Right cardiac atrium (tissue), 5 donors: ENCODE data around the gene RBM8A. TPM values are rescaled to one million over a fixed set of nuclear protein-coding genes. Genes with fewer than 3 reads are reported as not detected.

ENCODE experiments used
- ATAC-seq, 2 donors: fragments of 200-7000 bp; cut with Tn5 transposase; one replicate each; pipeline versions ENCODE4 v1.8.0 to v1.9.1; 2020; ENCODE audit warnings: moderate library complexity in 2 of 2, mild to moderate bottlenecking in 1 of 2
- DNase-seq, 3 donors: peaks; one replicate each; pipeline ENCODE4 v3.0.0-alpha.2; 2020
- H3K27ac ChIP-seq: one replicate; pipeline ENCODE4 v1.5.1; 2013; ENCODE audit warnings: mild to moderate bottlenecking, low read length, control low read depth, moderate library complexity
- H3K27me3 ChIP-seq: one replicate; pipeline ENCODE4 v1.6.1; 2013; ENCODE audit not compliant: control insufficient read depth, insufficient read depth
- H3K4me1 ChIP-seq: one replicate; pipeline ENCODE4 v1.6.1; 2013; ENCODE audit warnings: low read length; ENCODE audit not compliant: control insufficient read depth, insufficient read depth
- H3K4me3 ChIP-seq: one replicate; pipeline ENCODE4 v1.5.1; 2013; ENCODE audit warnings: low read length, control low read depth
- H3K9me3 ChIP-seq: one replicate; pipeline ENCODE4 v1.6.1; 2013; ENCODE audit warnings: low read length; ENCODE audit not compliant: control insufficient read depth
- WGBS: extraction: QIAGEN DNeasy Blood & Tissue Kit; methylation state at CpG from one replicate; pipeline ENCODE4 v1.1.7; 2013; 5-methylcytosine and 5-hydroxymethylcytosine counted together
- intact Hi-C, 4 donors: fragments of 100-400 bp; cut with DNase I; formaldehyde crosslinking; loops; one replicate each; pipeline versions ENCODE4 v1.11.0 to v1.14.0; 2022 to 2023
- polyA plus RNA-seq: library from polyadenylated mRNA; stranded (reverse); fragments of 200-250 nt; gene quantifications from one replicate; pipeline ENCODE4 v1.2.3, GENCODE V29; 2013
- total RNA-seq, 4 donors: library from RNA; stranded (reverse); fragmentation: NEBNext Ultra II Directional; extraction: Animal tissue kit (Norgen Biotek cat#: 25700); gene quantifications; one replicate each; pipeline ENCODE4 v1.2.1, GENCODE V29; 2021
- donor health status: healthy with polysubstance abuse.
- donor health status: DM: no; HTN: yes; CAD: no.
- donor health status: DM: no; HTN: no; CAD: no.
- donor health status: DM: no; HTN: yes; CAD: no; lungs with severe emphysema.
- donor health status: DM: yes; HTN: yes; CAD: no.

RBM8A gene
- total and polyA plus RNA-seq, 5 donors = 64.1 to 94.5 (median 74.3) TPM

DNA sequence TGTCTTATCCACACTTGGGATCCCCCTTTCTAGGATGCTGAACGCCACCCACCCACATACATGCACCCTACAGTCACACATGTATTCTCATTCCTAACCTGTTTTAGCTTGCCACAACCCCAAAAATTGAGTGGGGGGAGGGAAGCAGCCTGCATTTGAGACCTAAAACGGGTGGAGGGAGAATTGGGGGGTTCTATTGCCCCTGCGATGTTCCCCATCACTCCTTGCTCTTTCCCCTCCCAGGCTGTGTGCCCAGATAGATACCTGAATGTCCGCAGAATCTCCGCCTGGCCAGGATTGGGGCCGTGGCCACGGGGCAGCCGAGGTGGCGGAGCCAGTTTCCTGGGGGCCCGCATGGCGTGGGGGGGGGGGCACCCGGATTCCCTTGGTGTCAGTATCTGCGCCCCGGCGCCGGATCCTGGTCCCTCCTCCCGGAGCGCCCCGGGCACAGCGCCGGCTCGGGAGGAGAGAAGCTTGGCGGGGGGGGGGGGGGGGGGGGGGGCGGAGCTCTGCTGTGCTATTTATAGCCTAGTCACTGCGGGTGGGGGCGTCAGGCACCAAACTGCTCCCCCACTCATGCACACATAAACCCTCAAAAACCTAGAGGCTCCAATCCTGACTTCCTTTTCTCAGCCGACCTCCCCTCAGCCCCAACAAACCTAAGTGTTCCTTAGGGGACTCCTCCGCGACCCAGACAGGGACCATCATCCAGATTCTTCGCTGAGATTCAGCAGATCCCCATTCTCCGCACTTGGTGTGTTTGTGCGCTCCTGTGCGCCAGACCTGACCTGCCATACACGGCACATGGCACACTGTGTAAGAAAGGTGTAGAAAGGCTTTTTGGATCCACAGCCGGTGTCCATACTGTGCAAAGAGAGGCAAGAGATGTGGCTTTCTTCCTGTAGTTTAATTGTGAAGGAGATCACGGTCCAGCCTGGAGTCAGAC is 35.1 kb upstream of the RBM8A start:
- Histone ChIP-seq H3K27ac (peak overlapping the region; percentile 60), H3K4me1 (peaks cover 10% of the 10 kb centered on the region), H3K9me3 (no peaks in the 10 kb centered on the region), H3K27me3 (no peaks in the 10 kb centered on the region), H3K4me3 (peak overlapping the region; percentile 68)
- DNase-seq = peak; percentile 49 to 84 (median 82)
- ATAC-seq = no peak
- intact Hi-C loops = loop anchor here in 1 of 4 donors (10.0 kb wide), 1 partner anchor 68 kb away; no protein-coding TSS in a partner anchor
- WGBS = 2% methylated on average over 30 of the region's 36 CpGs

DNA sequence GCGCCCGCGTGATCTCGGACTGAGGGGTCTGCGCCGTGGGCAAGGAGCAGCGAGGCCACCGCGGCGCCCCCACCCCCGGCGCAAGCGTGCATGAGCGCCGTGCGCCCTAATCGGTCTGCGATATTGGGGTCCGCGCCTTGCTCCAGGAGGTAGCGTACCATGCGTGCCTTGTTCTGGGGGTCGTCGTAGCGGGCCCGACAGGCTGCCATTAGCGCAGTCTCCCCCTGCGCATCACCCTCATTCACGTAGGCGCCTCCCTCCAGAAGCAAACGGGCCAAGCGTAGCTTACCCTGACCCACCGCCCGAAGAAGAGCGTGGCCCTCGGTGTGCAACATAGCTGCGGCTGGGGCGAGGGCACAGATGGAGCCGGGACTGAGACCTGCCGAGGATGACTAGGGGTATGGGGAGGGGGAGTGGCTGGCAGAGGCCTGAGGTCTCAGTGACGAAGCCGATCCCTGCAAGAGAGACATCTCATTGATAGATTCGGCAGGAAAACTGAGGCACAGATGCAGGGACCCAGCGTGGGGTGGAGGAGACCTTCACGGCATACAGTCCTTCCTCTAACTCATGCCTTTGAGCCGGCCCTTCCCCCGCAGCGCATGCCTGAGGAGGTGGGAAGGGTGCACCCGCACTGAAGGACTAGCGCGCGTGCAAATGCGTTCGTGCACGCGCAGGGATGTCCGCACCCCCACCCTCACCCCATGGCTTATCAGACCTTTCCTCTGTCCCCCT is 34.3 kb upstream of the RBM8A start:
- peak overlapping the region; percentile 68 for H3K4me3 ChIP-seq
- DNase-seq = peak; percentile 46 to 81 (median 79)
- 1% methylated on average over 57 of the region's 57 CpGs for WGBS
- intact Hi-C loops = loop anchor here in 1 of 4 donors (10.0 kb wide), 1 partner anchor 67 kb away; no protein-coding TSS in a partner anchor
- no peaks in the 10 kb centered on the region for H3K27me3 ChIP-seq
- H3K4me1 ChIP-seq = peaks cover 10% of the 10 kb centered on the region
- H3K27ac ChIP-seq = peak overlapping the region; percentile 85
- no peaks in the 10 kb centered on the region for H3K9me3 ChIP-seq
- no peak for ATAC-seq

DNA sequence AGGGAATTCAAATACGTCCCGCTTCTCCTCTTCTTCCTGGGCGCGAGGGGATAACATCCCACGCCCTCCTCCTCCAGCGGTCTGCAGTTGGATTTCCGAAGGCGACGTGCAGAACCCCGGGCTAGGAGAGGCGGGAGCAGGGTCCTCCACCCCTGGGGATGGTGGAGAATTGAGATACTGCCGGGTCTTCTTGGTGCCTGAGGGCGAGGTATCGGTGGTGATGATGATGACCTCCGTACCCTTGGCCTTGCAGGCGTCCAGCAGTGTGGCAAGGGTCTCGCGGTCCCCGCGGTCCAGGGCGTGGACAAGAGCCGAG is 33.8 kb upstream of the RBM8A start:
- no peaks in the 10 kb centered on the region for H3K27me3 ChIP-seq
- peak overlapping the region; percentile 85 for H3K27ac ChIP-seq
- H3K4me3 ChIP-seq = peak overlapping the region; percentile 68
- WGBS = under 1% methylated on average over 22 of the region's 22 CpGs
- H3K9me3 ChIP-seq = no peaks in the 10 kb centered on the region
- intact Hi-C loops = loop anchor here in 1 of 4 donors (10.0 kb wide), 1 partner anchor 66 kb away; no protein-coding TSS in a partner anchor
- H3K4me1 ChIP-seq = peaks cover 10% of the 10 kb centered on the region
- DNase-seq (peak in 2 of 3 donors; percentile 22 to 70), ATAC-seq (no peak)

DNA sequence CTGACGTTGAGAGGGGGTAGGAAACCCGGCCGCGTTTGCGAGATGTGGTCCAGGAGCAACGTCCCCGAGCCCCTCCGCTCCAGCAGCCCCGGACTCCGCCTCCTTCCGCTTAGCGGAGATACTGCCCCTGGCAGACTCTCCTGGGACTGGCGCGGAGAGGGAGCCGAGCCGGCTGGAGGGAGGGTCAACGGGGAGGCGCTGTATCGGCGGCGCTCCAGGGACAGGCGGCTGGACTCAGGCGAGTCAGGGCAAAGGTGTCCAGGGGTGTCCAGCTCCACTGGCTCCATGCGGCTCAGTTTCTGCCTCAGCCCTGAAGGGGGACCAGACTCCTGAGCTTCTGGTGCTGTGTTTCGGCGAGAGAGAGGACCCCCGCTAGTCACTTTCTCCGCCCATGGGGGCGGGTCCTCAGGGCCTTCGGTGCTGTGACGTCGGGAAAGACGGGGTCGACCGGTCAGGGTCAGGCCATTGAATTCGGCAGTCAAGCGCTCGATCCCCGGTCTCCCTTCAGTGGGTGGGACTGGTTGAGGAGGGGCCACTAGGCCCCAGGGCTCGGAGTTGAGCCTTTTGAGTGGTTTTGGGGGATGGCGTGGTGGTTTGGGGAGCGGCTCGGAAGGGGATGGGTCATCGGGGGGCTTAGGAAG is 33.3 kb upstream of the RBM8A start:
- Histone ChIP-seq H3K27me3 (no peaks in the 10 kb centered on the region), H3K27ac (peak overlapping the region; percentile 85), H3K4me1 (peaks cover 10% of the 10 kb centered on the region), H3K9me3 (no peaks in the 10 kb centered on the region), H3K4me3 (peak overlapping the region; percentile 68)
- intact Hi-C loops = loop anchor here in 1 of 4 donors (10.0 kb wide), 1 partner anchor 66 kb away; no protein-coding TSS in a partner anchor
- peak; percentile 58 to 66 for ATAC-seq
- DNase-seq = peak; percentile 88 to 96 (median 94)
- WGBS = 1% methylated on average over 44 of the region's 44 CpGs

DNA sequence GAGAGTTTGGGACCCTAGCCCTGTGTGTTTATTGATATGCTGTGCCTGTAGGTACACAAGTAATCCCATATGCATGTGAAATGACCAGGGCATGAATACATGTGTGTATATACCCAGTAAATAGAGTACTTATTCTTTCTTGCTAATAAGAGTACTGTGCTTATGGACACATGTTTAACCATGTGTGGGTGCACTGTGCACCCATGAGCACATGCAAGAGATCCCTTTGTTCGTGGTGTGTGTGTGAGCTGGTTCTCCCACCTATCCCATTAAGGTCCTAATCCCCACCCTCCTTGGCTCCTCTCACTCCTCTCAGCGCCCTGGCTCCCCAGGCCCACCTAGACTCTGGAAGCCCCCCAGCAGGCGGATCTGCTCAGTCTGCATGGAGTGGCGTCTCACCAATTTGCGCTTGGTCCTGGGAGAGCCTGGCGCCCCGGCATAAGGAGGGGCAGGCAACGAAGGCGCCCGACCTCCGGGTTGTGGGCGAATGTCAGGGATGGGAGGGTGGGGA is 32.7 kb upstream of the RBM8A start:
- Histone ChIP-seq H3K4me3 (peak overlapping the region; percentile 68), H3K4me1 (peaks cover 12% of the 10 kb centered on the region), H3K27ac (peak overlapping the region; percentile 85), H3K27me3 (no peaks in the 10 kb centered on the region), H3K9me3 (no peaks in the 10 kb centered on the region)
- DNase-seq = peak in 1 of 3 donors; percentile 24
- WGBS = 5% methylated on average over 12 of the region's 12 CpGs
- intact Hi-C loops = loop anchor here in 1 of 4 donors (10.0 kb wide), 1 partner anchor 65 kb away; no protein-coding TSS in a partner anchor
- ATAC-seq = no peak

DNA sequence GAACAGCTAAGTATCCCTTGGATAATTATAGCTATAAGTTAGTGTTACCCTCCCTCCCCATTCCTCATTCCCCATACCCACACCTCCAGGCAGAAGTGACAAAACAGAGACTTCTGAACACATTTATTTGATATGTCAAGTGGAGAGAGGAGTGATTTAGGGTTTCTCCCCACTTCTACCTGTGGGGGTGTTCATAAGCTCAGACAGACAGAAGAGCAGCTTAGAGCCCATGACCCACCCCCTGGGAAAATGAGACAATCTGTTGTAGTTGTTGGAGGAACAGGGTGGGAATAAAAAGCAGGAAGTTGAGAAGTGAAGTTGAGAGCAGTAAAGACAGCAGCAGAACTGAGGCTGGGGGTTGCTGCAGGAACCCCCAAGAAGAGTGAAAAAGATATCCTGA is 32.0 kb upstream of the RBM8A start:
- no peaks in the 10 kb centered on the region for H3K27me3 ChIP-seq
- intact Hi-C loops = no loop called here
- no peak overlapping the region for H3K27ac ChIP-seq
- no peak overlapping the region for H3K4me3 ChIP-seq
- H3K9me3 ChIP-seq = no peaks in the 10 kb centered on the region
- ATAC-seq (no peak), DNase-seq (no peak)
- peaks cover 12% of the 10 kb centered on the region for H3K4me1 ChIP-seq

DNA sequence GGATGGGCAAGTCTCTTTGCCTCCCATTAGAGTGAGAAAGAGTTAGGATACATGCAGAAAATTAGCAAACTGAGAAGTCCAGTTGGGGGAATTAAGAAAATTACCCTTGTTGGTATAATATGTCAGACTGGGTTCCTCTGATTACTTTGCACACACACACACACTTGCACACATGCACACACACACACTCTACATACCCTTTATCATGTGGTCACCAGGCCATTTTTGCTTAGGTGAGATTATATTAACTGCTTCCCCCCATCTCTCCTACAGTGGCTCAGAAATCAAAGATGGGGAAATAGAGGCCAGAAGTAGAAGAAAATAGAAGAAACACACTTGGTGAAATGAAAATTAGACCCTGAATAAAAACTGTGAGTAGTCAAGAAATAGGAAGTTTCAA is 31.4 kb upstream of the RBM8A start:
- Histone ChIP-seq H3K27me3 (no peaks in the 10 kb centered on the region), H3K9me3 (no peaks in the 10 kb centered on the region), H3K4me3 (no peak overlapping the region), H3K4me1 (peaks cover 8% of the 10 kb centered on the region), H3K27ac (no peak overlapping the region)
- DNase-seq (no peak), ATAC-seq (no peak)
- intact Hi-C loops = no loop called here

DNA sequence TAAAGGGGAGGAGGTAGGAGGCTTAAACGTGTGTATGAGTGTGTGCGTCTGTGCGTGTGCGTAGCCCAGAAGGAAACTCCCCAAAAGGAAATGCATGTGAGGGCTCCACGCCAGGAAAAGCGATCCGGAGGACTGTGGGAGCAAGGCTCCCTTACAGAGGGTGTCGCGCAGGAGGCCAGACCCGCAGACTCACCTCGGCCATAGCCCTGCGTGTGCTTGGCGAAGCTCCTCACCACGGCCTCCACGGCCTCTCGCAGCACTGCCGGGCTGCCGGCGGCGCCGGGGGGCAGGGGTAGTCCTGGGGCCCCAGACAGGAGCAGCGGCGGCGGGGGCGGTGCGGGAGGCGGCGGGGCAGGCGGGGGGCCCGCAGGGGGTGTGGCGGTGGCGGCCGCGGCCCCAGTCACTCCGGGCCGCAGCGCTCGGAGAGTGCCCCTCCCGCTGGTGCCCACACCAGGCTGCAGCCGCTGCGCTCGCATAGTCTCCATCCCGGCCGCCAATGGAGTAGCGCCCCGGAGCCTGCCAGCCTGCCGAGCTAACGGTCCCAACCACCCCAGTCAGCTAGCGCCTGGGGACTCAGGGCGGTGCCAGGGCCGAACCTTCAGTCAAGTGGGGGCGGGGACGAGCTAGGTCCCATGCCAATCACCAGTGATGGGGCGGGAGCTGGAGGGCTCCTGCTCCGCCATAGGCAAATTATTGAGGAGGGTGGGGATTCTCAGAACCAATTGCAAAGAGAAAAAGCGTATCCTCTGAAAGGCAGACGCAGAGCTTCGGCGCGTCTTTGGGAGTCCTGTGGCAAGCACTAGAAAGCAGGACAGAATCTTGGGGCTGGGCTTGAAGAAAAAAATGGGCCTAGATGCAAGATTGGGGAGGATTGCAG is 30.4 kb upstream of the RBM8A start, which contains the start of gene LIX1L:
Gene LIX1L (minus strand): TSS at position 575 of the 877 bp plus-strand sequence. CDS start 90 bp downstream, at position 485.
- under 1% methylated on average over 60 of the region's 60 CpGs for WGBS
- peak within 1 kb of the TSS; percentile 99 for H3K27ac ChIP-seq
- no peaks in the 10 kb centered on the region for H3K9me3 ChIP-seq
- ATAC-seq (peak; percentile 85 to 93), DNase-seq (peak; percentile 97 to 98 (median 98))
- H3K27me3 ChIP-seq = no peaks in the 10 kb centered on the region
- H3K4me3 ChIP-seq = peak within 1 kb of the TSS; percentile 86
- peaks cover 4% of the 10 kb centered on the region for H3K4me1 ChIP-seq
- intact Hi-C loops = no loop called here

DNA sequence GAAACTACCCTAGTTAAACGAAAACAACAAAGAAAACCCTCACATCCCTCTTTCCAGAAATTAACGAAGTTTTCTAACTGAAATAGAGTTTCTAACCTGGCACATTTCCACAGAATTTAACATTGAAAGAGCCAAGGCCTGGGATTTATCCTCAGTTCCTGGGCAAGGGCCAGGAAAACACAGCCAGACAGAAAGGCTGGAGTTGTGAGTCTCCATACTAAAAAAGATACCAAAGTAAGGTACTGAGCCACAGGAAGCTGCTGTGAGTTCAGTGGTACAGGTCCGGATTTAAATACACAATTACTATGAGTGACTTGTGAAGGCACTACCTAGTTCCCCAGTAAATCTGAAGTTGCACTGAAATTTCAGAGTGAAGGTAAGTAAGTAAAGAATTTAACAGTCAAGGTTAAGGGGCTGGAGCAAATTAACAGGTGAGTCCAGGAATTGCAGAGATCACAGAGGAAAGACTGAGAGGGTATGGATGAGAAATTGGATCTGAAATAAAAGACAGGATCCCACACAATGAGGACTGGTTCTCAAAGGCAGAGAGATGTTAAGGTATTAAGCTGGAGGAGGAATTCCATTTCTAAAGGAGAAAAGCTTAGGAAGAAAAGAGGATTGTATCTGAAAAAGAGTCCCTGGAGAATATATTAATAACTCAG is 29.6 kb upstream of the RBM8A start:
- WGBS = under 1% methylated on average over 3 of the region's 3 CpGs
- Histone ChIP-seq H3K4me1 (peaks cover 4% of the 10 kb centered on the region), H3K27ac (peak overlapping the region; percentile 99), H3K9me3 (no peaks in the 10 kb centered on the region), H3K4me3 (peak overlapping the region; percentile 86), H3K27me3 (no peaks in the 10 kb centered on the region)
- intact Hi-C loops = no loop called here
- ATAC-seq = no peak
- peak; percentile 65 to 80 (median 73) for DNase-seq
